Loucy (cell line): ENCODE data around the gene RBBP8.

Experiments used
- EZH2phosphoT487 ChIP-seq: fragments of 200-600 bp; IDR thresholded peaks from 2 replicates; pipeline ENCODE4 v1.6.1; 2018; ENCODE audit warnings: antibody characterized with exemption, mild to moderate bottlenecking, moderate library complexity, borderline replicate concordance
- TF ChIP-seq, protein P1 (sequence below): fragments of 200-600 bp; sonication (generic); conservative IDR thresholded peaks from 2 replicates; pipeline ENCODE4 v1.5.1; 2014; ENCODE audit warnings: mild to moderate bottlenecking, antibody characterized with exemption, low read length

- TF ChIP-seq, protein P1, sequence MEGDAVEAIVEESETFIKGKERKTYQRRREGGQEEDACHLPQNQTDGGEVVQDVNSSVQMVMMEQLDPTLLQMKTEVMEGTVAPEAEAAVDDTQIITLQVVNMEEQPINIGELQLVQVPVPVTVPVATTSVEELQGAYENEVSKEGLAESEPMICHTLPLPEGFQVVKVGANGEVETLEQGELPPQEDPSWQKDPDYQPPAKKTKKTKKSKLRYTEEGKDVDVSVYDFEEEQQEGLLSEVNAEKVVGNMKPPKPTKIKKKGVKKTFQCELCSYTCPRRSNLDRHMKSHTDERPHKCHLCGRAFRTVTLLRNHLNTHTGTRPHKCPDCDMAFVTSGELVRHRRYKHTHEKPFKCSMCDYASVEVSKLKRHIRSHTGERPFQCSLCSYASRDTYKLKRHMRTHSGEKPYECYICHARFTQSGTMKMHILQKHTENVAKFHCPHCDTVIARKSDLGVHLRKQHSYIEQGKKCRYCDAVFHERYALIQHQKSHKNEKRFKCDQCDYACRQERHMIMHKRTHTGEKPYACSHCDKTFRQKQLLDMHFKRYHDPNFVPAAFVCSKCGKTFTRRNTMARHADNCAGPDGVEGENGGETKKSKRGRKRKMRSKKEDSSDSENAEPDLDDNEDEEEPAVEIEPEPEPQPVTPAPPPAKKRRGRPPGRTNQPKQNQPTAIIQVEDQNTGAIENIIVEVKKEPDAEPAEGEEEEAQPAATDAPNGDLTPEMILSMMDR, result no peak
- TF ChIP-seq EZH2phosphoT487, result no peak
These were observed 6.7 kb upstream of the RBBP8 start for GRCh38 chr18:22926454-22926853.
